K562 (cell line): Measurements from ENCODE around the gene JUNB. TPM values are rescaled to one million over a fixed set of nuclear protein-coding genes. Genes with fewer than 3 reads are reported as not detected.

ENCODE experiments used
- EGR1 ChIP-seq: fragments of 450-650 bp; conservative IDR thresholded peaks from 2 replicates; pipeline ENCODE4 v1.6.1; 2017; ENCODE audit warnings: mild to moderate bottlenecking
- MBD2 ChIP-seq: sonication (generic); IDR thresholded peaks from 2 replicates; pipeline ENCODE4 v1.6.1; 2016; ENCODE audit warnings: low read depth, borderline replicate concordance
- PHTF2 ChIP-seq: fragments of 250-450 bp; sonication (Bioruptor Pico); IDR thresholded peaks from 2 replicates; pipeline ENCODE4 v1.5.0; 2021; ENCODE audit warnings: mild to moderate bottlenecking
- POLR2A ChIP-seq: fragments of 450-650 bp; conservative IDR thresholded peaks from 2 replicates; pipeline ENCODE4 v1.6.1; 2016
- TAF1 ChIP-seq: IDR thresholded peaks from 2 replicates; pipeline ENCODE4 v1.6.1; 2011; ENCODE audit warnings: mild to moderate bottlenecking, low read length, moderate library complexity; ENCODE audit not compliant: insufficient read depth, control insufficient read depth, severe bottlenecking; ENCODE audit errors: extremely low read depth
- ZKSCAN1 ChIP-seq: fragments of 150-350 bp; IDR thresholded peaks from 2 replicates; pipeline ENCODE4 v1.6.1; 2016; ENCODE audit warnings: low read depth, low read length
- ZNF668 ChIP-seq: fragments of 250-450 bp; sonication (Bioruptor Pico); IDR thresholded peaks from 2 replicates; pipeline ENCODE4 v1.8.0; 2022; ENCODE audit warnings: mild to moderate bottlenecking, inconsistent platforms
- polyA plus RNA-seq, 8 experiments: library from polyadenylated mRNA; depleted of rRNA in 4 of 8; stranded (reverse) in 5 of 8; unstranded in 3 of 8; fragments of >200 nt; fragmentation: Nextera tagmentation in 2 of 8; fragmentation: Illumina TruSeq in 1 of 8; extraction: Ambion mirVana in 2 of 8; extraction: Trizol in 1 of 8; gene quantifications; 2 replicates each; pipeline versions ENCODE4 v1.2.1 to v1.2.3, GENCODE V29; 2011 to 2014; ENCODE audit warnings: inconsistent platforms in 1 of 8, missing spikeins in 1 of 8
- total RNA-seq, 7 experiments: library from RNA; depleted of rRNA in 6 of 7; stranded (reverse); fragments of >200 nt in 6 of 7; fragmentation: Illumina TruSeq in 2 of 7; extraction: Trizol in 2 of 7; gene quantifications; 2 replicates each; pipeline versions ENCODE4 v1.2.1 to v1.2.3, GENCODE V29; 2011 to 2021; ENCODE audit warnings: low replicate concordance in 1 of 7
- TF ChIP-seq, protein P1 (sequence below), 2 experiments: fragments of 450-650 bp; formaldehyde crosslinking in 1 of 2; IDR thresholded peaks; 2 replicates each; pipeline versions ENCODE4 v1.4.0 to v1.6.1; 2014 to 2020; ENCODE audit warnings: mild to moderate bottlenecking in 2 of 2, borderline replicate concordance in 1 of 2, low read depth in 1 of 2
- TF ChIP-seq, protein P2 (sequence below), 2 experiments: fragments of 450-650 bp in 1 of 2; sonication (generic) in 1 of 2; formaldehyde crosslinking in 1 of 2; IDR thresholded peaks; 2 replicates each; pipeline versions ENCODE4 v1.7.1 to v1.9.0; 2016 to 2022; ENCODE audit warnings: inconsistent platforms in 1 of 2, mild to moderate bottlenecking in 1 of 2, missing genetic modification reagents in 1 of 2

JUNB gene
- total and polyA plus RNA-seq, 9 of the 15 experiments (the other 6 are each of a cell fraction or from before 2014, with no cell fraction given), result 0.23 to 88.1 (median 13.1) TPM

- TF ChIP-seq, protein P1, sequence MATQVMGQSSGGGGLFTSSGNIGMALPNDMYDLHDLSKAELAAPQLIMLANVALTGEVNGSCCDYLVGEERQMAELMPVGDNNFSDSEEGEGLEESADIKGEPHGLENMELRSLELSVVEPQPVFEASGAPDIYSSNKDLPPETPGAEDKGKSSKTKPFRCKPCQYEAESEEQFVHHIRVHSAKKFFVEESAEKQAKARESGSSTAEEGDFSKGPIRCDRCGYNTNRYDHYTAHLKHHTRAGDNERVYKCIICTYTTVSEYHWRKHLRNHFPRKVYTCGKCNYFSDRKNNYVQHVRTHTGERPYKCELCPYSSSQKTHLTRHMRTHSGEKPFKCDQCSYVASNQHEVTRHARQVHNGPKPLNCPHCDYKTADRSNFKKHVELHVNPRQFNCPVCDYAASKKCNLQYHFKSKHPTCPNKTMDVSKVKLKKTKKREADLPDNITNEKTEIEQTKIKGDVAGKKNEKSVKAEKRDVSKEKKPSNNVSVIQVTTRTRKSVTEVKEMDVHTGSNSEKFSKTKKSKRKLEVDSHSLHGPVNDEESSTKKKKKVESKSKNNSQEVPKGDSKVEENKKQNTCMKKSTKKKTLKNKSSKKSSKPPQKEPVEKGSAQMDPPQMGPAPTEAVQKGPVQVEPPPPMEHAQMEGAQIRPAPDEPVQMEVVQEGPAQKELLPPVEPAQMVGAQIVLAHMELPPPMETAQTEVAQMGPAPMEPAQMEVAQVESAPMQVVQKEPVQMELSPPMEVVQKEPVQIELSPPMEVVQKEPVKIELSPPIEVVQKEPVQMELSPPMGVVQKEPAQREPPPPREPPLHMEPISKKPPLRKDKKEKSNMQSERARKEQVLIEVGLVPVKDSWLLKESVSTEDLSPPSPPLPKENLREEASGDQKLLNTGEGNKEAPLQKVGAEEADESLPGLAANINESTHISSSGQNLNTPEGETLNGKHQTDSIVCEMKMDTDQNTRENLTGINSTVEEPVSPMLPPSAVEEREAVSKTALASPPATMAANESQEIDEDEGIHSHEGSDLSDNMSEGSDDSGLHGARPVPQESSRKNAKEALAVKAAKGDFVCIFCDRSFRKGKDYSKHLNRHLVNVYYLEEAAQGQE (IDR thresholded peaks at IDR 0.05; ENCODE audit: borderline replicate concordance), result 0 out of 2 replicates have a peak, but pooled peaks have one; percentile 16
- TF ChIP-seq, protein P1 (CRISPR knock-in tag; IDR thresholded peaks at IDR 0.05; ENCODE audit: low read depth), result no peak
- no peak for TF ChIP-seq PHTF2 (CRISPR knock-in tag)
- TF ChIP-seq, protein P2, sequence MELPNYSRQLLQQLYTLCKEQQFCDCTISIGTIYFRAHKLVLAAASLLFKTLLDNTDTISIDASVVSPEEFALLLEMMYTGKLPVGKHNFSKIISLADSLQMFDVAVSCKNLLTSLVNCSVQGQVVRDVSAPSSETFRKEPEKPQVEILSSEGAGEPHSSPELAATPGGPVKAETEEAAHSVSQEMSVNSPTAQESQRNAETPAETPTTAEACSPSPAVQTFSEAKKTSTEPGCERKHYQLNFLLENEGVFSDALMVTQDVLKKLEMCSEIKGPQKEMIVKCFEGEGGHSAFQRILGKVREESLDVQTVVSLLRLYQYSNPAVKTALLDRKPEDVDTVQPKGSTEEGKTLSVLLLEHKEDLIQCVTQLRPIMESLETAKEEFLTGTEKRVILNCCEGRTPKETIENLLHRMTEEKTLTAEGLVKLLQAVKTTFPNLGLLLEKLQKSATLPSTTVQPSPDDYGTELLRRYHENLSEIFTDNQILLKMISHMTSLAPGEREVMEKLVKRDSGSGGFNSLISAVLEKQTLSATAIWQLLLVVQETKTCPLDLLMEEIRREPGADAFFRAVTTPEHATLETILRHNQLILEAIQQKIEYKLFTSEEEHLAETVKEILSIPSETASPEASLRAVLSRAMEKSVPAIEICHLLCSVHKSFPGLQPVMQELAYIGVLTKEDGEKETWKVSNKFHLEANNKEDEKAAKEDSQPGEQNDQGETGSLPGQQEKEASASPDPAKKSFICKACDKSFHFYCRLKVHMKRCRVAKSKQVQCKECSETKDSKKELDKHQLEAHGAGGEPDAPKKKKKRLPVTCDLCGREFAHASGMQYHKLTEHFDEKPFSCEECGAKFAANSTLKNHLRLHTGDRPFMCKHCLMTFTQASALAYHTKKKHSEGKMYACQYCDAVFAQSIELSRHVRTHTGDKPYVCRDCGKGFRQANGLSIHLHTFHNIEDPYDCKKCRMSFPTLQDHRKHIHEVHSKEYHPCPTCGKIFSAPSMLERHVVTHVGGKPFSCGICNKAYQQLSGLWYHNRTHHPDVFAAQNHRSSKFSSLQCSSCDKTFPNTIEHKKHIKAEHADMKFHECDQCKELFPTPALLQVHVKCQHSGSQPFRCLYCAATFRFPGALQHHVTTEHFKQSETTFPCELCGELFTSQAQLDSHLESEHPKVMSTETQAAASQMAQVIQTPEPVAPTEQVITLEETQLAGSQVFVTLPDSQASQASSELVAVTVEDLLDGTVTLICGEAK (IDR thresholded peaks at IDR 0.05), result peak; percentile 86
- TF ChIP-seq, protein P2 (CRISPR knock-in tag; IDR thresholded peaks at IDR 0.05), result no peak
- TF ChIP-seq TAF1, result peak; percentile 15
- peak; percentile 74 for TF ChIP-seq EGR1
- peak; percentile 42 for TF ChIP-seq POLR2A
- no peak for TF ChIP-seq ZNF668 (CRISPR knock-in tag)
- peak; percentile 49; the same call in 1 of the 2 replicates for TF ChIP-seq MBD2
- no peak for TF ChIP-seq ZKSCAN1
Measured at GRCh38 chr19:12792051-12792852, 966 bp downstream of the JUNB start (continued).
